Right renal pelvis (tissue), 4 donors: ENCODE data around the gene CLRN1. TPM values are rescaled to one million over a fixed set of nuclear protein-coding genes. Genes with fewer than 3 reads are reported as not detected.
"Not testable (repeated sequence)": the region's sequence is repeated elsewhere in the genome, so short reads cannot be mapped to it uniquely, and the experiment has no call there.

Experiments
- DNase-seq, 4 donors: peaks; one replicate each; pipeline ENCODE4 v3.0.0-alpha.2; 2013; ENCODE audit warnings: low read depth in 4 of 4, low spot score in 3 of 4, missing footprints in 1 of 4
- polyA plus RNA-seq, 4 donors: library from polyadenylated mRNA; unstranded; fragments of 120-200 nt; gene quantifications; one replicate each; pipeline ENCODE4 v1.2.1, GENCODE V29; 2013; ENCODE audit not compliant: insufficient read length in 4 of 4

Gene CLRN1
- polyA plus RNA-seq: not detected

GRCh38 chr3:150972366-150973071 is at the start of gene CLRN1:
TSS of gene CLRN1 (minus strand) at chr3:150972727. CDS start at chr3:150972708, 19 bp downstream.
- DNase-seq: peak in 1 of 4 donors; percentile 6

GRCh38 chr3:151016478-151016795 is 43.9 kb upstream of the CLRN1 start:
- DNase-seq: no peak

- DNase-seq: no peak
These were observed 43.4 kb upstream of the CLRN1 start for GRCh38 chr3:151015767-151016477.

- DNase-seq: no peak
These were observed 42.7 kb upstream of the CLRN1 start for GRCh38 chr3:151015181-151015580.

GRCh38 chr3:151014501-151015018 is 42.0 kb upstream of the CLRN1 start:
- DNase-seq: no peak

- DNase-seq: no peak
These were observed 40.2 kb upstream of the CLRN1 start for GRCh38 chr3:151012753-151013152.

GRCh38 chr3:151011427-151011826 is 38.9 kb upstream of the CLRN1 start:
- no peak for DNase-seq

- no peak for DNase-seq
These were observed 37.5 kb upstream of the CLRN1 start for GRCh38 chr3:151009981-151010380.

- no peak for DNase-seq
These were observed 36.9 kb upstream of the CLRN1 start for GRCh38 chr3:151009430-151009829.

GRCh38 chr3:151008699-151009098 is 36.2 kb upstream of the CLRN1 start:
- no peak for DNase-seq

- DNase-seq: no peak
These were observed 31.2 kb upstream of the CLRN1 start for GRCh38 chr3:151003768-151004134.

- DNase-seq: no peak
These were observed 30.7 kb upstream of the CLRN1 start for GRCh38 chr3:151003029-151003767.

- DNase-seq: no peak
These were observed 29.8 kb upstream of the CLRN1 start for GRCh38 chr3:151002003-151002981.

GRCh38 chr3:150998996-150999395 is 26.5 kb upstream of the CLRN1 start:
- no peak for DNase-seq

GRCh38 chr3:150996731-150997130 is 24.2 kb upstream of the CLRN1 start:
- no peak for DNase-seq

GRCh38 chr3:150995510-150995909 is 23.0 kb upstream of the CLRN1 start:
- no peak for DNase-seq

GRCh38 chr3:150989208-150989607 is 16.7 kb upstream of the CLRN1 start:
- DNase-seq: no peak

- not testable (repeated sequence) for DNase-seq
These were observed 15.9 kb upstream of the CLRN1 start for GRCh38 chr3:150988395-150988794.

GRCh38 chr3:150985711-150986110 is 13.2 kb upstream of the CLRN1 start:
- no peak for DNase-seq

- DNase-seq: no peak
These were observed 11.5 kb upstream of the CLRN1 start for GRCh38 chr3:150984066-150984465.
